Thymus (tissue), 11 donors: ENCODE data around the gene ZNF410. TPM values are rescaled to one million over a fixed set of nuclear protein-coding genes. Genes with fewer than 3 reads are reported as not detected.
A peak's percentile ranks its signal among the peaks of the same experiment; 100 is the strongest.

Experiments used
- DNase-seq, 9 donors: peaks; one replicate each; pipeline ENCODE4 v3.0.0-alpha.2; 2013; ENCODE audit warnings: low spot score in 9 of 9, low read depth in 6 of 9, missing footprints in 1 of 9
- H3K27ac ChIP-seq, 2 donors: one replicate each; pipeline ENCODE4 v1.5.1; 2013; ENCODE audit warnings: control low read depth in 1 of 2, low read depth in 1 of 2, low read length in 1 of 2, mild to moderate bottlenecking in 1 of 2, moderate library complexity in 1 of 2
- H3K27me3 ChIP-seq, 2 donors: one replicate each; pipeline ENCODE4 v1.5.1; 2013; ENCODE audit warnings: low read length in 1 of 2; ENCODE audit not compliant: control insufficient read depth in 2 of 2, insufficient read depth in 1 of 2
- H3K36me3 ChIP-seq, 2 donors: one replicate each; pipeline ENCODE4 v1.5.1; 2013; ENCODE audit warnings: low read length in 1 of 2, mild to moderate bottlenecking in 1 of 2, moderate library complexity in 1 of 2; ENCODE audit not compliant: control insufficient read depth in 2 of 2, insufficient read depth in 2 of 2
- H3K4me1 ChIP-seq, 2 donors: one replicate each; pipeline ENCODE4 v1.5.1; 2013; ENCODE audit warnings: low read length in 2 of 2; ENCODE audit not compliant: control insufficient read depth in 2 of 2, insufficient read depth in 2 of 2
- H3K4me3 ChIP-seq, 2 donors: one replicate each; pipeline ENCODE4 v1.5.1; 2013; ENCODE audit warnings: low read length in 2 of 2, control low read depth in 1 of 2, mild to moderate bottlenecking in 1 of 2
- H3K9me3 ChIP-seq, 2 donors: one replicate each; pipeline ENCODE4 v1.5.1; 2013; ENCODE audit warnings: low read length in 1 of 2, mild to moderate bottlenecking in 1 of 2; ENCODE audit not compliant: control insufficient read depth in 2 of 2, insufficient read depth in 1 of 2
- WGBS: extraction: QIAGEN DNeasy Blood & Tissue Kit; methylation state at CpG from one replicate; pipeline ENCODE4 v1.1.7; 2013; 5-methylcytosine and 5-hydroxymethylcytosine counted together
- polyA plus RNA-seq: library from polyadenylated mRNA; stranded (reverse); fragments of 200-250 nt; gene quantifications from one replicate; pipeline ENCODE4 v1.2.3, GENCODE V29; 2013
- total RNA-seq: library from RNA; stranded (reverse); fragments of 120-200 nt; gene quantifications from one replicate; pipeline ENCODE4 v1.2.4, GENCODE V29; 2013
- donor health status: healthy.

The ZNF410 gene
- total and polyA plus RNA-seq, 2 donors = 45.0 to 53.4 TPM

DNA sequence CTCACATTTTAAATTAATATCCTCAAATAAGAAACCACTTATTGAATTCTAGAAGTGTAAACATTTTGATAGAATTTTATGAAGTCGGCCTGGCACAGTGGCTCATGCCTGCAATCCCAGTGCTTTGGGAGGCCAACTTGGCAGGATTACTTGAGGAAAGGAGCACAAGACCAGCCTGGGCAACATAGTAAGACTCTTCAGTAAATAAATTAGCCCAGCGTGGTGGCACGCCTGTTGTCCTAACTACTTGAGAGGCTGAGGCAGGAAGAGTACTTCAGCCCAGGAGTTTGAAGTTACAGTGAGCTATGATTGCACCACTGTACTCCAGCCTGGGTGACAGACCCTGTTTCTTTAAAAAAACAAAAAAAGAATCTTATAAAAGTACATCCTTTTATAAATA, 8.9 kb upstream of the ZNF410 start:
- WGBS = 98% methylated on average over 3 of the region's 3 CpGs
- Histone ChIP-seq H3K27ac (no peak overlapping the region), H3K4me3 (no peak overlapping the region)

DNA sequence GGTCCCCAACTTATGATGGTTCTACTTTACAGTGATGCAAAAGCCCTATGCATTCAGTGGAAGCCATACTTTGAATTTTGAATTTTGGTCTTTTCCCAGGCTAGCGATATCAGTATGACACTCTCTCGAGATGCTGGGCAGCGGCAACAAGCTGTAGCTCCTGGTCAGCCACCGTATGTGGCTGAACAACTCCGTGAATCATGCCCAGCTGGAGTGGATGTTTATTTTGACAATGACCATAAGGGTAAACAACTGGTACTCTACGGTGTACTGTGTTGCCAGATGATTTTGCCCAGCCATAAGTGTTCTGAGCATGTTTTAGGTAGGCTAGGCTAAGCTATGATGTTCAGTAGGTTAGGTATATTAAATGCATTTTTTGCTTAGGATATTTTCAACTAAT, 8.2 kb upstream of the ZNF410 start:
- 96% methylated on average over 6 of the region's 6 CpGs for WGBS
- H3K4me1 ChIP-seq = no peaks in the 10 kb centered on the region
- no peak overlapping the region for H3K4me3 ChIP-seq
- no peak for DNase-seq
- H3K9me3 ChIP-seq = no peaks in the 10 kb centered on the region
- H3K36me3 ChIP-seq = no peaks in the 10 kb centered on the region
- H3K27me3 ChIP-seq = no peaks in the 10 kb centered on the region
- H3K27ac ChIP-seq = no peak overlapping the region

More for the DNA sequence above, 8.9 kb upstream of the ZNF410 start:
- no peak for DNase-seq
- Histone ChIP-seq H3K36me3 (no peaks in the 10 kb centered on the region), H3K27me3 (no peaks in the 10 kb centered on the region), H3K4me1 (no peaks in the 10 kb centered on the region), H3K9me3 (no peaks in the 10 kb centered on the region)

DNA sequence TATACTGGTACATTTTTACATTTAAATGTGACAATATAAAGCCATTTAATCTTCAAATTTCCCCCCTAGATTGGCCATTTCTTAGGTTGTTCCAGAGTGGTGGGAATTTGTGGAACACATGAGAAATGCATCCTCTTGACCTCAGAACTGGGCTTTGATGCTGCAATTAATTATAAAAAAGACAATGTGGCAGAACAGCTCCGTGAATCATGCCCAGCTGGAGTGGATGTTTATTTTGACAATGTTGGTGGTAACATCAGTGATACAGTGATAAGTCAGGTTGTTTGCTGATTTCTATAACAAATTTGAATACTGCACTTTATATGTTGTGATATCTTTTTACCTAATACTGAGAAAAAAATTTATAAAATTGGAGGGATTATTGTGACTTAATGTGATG, 7.6 kb upstream of the ZNF410 start:
- H3K4me1 ChIP-seq = no peaks in the 10 kb centered on the region
- no peak overlapping the region for H3K27ac ChIP-seq
- H3K4me3 ChIP-seq = no peak overlapping the region
- H3K36me3 ChIP-seq = no peaks in the 10 kb centered on the region
- 97% methylated on average over 1 of the region's 1 CpG for WGBS
- DNase-seq = no peak
- H3K27me3 ChIP-seq = no peaks in the 10 kb centered on the region
- H3K9me3 ChIP-seq = no peaks in the 10 kb centered on the region

DNA sequence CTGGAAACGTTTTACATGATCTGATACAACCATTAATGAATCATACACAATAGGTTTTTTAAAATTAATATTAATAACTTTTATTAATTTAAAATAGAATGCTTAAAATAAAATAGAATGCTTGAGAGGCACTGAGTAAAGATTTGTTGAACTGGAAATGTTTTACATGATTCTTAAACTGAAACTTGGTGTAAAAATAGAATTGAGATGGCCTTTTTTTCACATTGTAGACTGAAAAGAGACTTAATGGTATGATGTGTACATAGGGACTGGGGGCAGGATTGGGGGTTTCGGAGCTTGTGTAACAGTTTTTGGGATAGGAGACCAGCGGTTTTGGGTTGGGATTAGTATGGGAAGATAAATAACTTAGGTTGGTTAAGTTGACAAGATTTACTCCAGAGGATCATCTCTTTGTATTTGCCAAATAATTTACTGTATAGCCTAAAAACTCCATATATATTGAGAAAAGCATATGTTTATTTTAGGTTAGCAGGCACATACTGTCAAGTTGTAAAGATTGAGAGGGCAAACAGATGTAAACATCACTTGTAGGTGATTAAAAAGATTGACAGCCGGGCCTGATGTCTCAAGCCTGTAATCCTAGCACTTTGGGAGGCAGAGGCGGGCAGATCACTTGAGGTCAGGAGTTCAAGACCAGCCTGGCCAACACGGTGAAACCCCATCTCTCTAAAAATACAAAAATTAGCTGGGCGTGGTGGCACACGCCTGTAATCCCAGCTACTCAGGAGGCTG, 2.0 kb upstream of the ZNF410 start:
- Histone ChIP-seq H3K27me3 (no peaks in the 10 kb centered on the region), H3K4me3 (no peak overlapping the region), H3K36me3 (no peaks in the 10 kb centered on the region), H3K9me3 (no peaks in the 10 kb centered on the region), H3K4me1 (peaks cover 5 to 7% of the 10 kb centered on the region in 2 donors), H3K27ac (no peak overlapping the region)
- DNase-seq = no peak
- WGBS = 95% methylated on average over 8 of the region's 8 CpGs

DNA sequence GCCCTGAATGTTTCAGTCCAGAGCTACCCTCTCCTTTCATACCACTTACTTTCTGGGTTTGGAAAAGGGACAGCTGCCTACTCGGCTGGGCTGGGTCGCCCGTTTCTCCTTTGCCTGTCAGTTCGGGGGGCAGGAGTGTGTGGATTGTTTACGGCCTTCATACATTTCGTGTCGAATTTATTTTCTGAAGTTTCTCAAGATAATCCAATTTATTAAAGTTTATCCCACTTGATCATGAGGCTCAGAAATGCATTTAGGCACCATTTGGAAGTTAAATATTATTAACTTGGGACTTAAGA, 608 bp downstream of the ZNF410 start:
- H3K4me1 ChIP-seq = peaks cover 5 to 7% of the 10 kb centered on the region in 2 donors
- under 1% methylated on average over 7 of the region's 7 CpGs for WGBS
- peak overlapping the region; percentile 84 to 95 for H3K27ac ChIP-seq
- peaks cover 0 to 3% of the 10 kb centered on the region in 2 donors for H3K36me3 ChIP-seq
- H3K27me3 ChIP-seq = no peaks in the 10 kb centered on the region
- peak in 1 of 9 donors; percentile 1 for DNase-seq
- H3K4me3 ChIP-seq = peak overlapping the region; percentile 100
- H3K9me3 ChIP-seq = no peaks in the 10 kb centered on the region

DNA sequence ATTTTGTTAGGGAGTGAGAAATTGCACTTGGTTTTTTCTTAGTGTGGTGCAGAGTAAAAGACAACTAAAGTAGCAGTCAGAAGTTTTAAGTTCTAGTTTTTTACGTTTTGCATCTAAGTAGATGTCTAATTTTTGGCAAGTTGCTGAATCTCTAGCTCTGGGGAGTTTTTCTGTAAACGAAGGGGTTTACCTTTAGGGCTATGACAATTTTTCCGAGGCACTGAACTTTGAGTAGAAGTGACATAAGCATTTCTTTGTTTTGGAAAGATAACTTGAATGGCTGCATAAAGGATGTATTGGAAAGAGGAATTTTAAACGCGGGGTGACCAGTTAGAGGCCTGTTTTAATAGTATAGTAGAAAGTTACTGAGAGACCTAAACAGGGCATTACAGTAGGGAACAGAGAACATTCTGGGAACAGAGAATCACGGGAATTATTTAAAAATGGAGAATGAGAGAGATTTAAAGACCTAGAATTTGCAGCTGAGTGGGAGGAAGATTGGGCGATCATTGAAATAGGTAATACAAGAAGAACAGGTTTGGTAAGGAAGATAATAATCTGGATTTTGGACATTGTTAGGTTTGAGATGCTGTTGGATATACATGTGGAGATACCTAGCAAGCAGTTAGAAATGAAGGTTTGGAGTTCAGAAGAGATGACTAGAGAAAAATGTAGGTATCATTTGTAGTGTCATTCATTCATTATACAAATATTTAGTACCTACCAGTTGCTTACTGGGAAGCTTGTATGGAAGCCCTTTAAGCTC, 1.2 kb downstream of the ZNF410 start:
- WGBS = 55% methylated on average over 7 of the region's 7 CpGs
- Histone ChIP-seq H3K9me3 (no peaks in the 10 kb centered on the region), H3K36me3 (peaks cover 0 to 5% of the 10 kb centered on the region in 2 donors), H3K27ac (peak overlapping the region in 1 of 2 donors; percentile 84), H3K4me1 (peaks cover 5 to 7% of the 10 kb centered on the region in 2 donors), H3K27me3 (no peaks in the 10 kb centered on the region), H3K4me3 (peak overlapping the region; percentile 100)
- DNase-seq = peak in 1 of 9 donors; percentile 14

DNA sequence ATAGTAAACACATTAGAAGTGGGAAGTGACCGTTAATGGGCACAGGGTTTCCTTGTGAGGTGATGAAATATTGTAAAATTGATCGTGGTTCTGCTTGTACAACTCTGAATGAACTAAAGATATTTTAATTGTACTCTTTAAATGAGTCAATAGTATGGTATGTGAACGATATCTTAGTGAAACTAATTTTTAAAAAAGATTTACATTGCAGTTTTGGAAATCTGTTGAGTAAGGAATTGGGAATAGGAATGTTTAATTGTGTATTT, 1.7 kb downstream of the ZNF410 start:
- no peak overlapping the region for H3K4me3 ChIP-seq
- peaks cover 5 to 7% of the 10 kb centered on the region in 2 donors for H3K4me1 ChIP-seq
- H3K27ac ChIP-seq = no peak overlapping the region
- no peak for DNase-seq
- H3K36me3 ChIP-seq = peaks cover 0 to 5% of the 10 kb centered on the region in 2 donors
- no peaks in the 10 kb centered on the region for H3K9me3 ChIP-seq
- no peaks in the 10 kb centered on the region for H3K27me3 ChIP-seq
- 82% methylated on average over 3 of the region's 3 CpGs for WGBS

DNA sequence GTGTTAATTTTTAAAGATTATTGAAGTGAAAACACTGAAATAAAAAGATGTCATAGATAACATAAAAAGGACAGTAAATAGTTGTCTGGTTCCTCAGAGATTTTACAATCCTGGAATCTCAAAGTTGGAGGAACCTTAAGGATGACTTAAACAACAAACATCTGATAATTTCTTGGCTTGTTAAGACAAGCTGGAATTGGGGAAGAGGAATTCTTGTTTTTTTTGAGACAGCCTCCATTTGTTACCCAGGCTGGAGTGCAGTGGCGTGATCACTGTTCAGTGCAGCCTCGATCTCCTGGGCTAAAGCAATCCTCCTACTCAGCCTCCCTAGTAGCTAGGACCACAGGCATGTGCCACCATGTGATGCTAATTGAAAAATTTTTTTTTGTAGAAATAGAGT, 2.3 kb downstream of the ZNF410 start:
- WGBS = over 99% methylated on average over 2 of the region's 2 CpGs
- peaks cover 5 to 7% of the 10 kb centered on the region in 2 donors for H3K4me1 ChIP-seq
- H3K36me3 ChIP-seq = peaks cover 4 to 10% of the 10 kb centered on the region in 2 donors
- no peak overlapping the region for H3K4me3 ChIP-seq
- no peaks in the 10 kb centered on the region for H3K9me3 ChIP-seq
- no peaks in the 10 kb centered on the region for H3K27me3 ChIP-seq
- no peak overlapping the region for H3K27ac ChIP-seq
- no peak for DNase-seq

DNA sequence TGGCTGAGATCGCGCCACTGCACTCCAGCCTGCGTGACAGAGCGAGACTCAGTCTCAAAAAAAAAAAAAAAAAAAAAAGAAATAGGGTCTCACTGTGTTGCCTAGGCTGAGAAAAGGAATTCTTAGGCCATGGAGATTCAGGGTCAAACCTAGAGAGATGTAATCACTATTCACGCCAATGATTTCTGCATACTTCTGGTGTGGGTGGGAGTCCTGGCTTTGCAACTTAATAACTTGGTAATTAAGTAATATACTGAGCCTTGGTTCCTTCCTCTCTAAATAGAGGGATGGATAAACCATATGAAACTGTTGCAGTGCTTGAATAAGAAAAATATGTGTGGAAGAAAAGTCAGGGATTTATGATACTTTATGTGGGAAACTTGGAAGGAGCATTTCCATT, 2.7 kb downstream of the ZNF410 start:
- DNase-seq = no peak
- Histone ChIP-seq H3K4me3 (no peak overlapping the region), H3K4me1 (peaks cover 5 to 7% of the 10 kb centered on the region in 2 donors), H3K27me3 (no peaks in the 10 kb centered on the region), H3K36me3 (peaks cover 8 to 13% of the 10 kb centered on the region in 2 donors), H3K9me3 (no peaks in the 10 kb centered on the region), H3K27ac (no peak overlapping the region)
- 90% methylated on average over 5 of the region's 5 CpGs for WGBS
